Mesendoderm (in vitro differentiated cells): ENCODE data around the gene ARL15.

Experiments used
- DNase-seq: peaks from one replicate; pipeline ENCODE4 v3.0.0; 2013
- H2AK5ac ChIP-seq: 2 replicates; pipeline ENCODE4 v1.6.1; 2013; ENCODE audit warnings: low read length, inconsistent platforms
- H2BK120ac ChIP-seq: 2 replicates; pipeline ENCODE4 v1.6.1; 2013; ENCODE audit warnings: low read depth, mild to moderate bottlenecking, low read length, moderate library complexity, mixed read lengths
- H2BK15ac ChIP-seq: replicated peaks from 2 replicates; pipeline ENCODE4 v1.6.1; 2013; ENCODE audit warnings: low read depth, mild to moderate bottlenecking, moderate library complexity
- H2BK5ac ChIP-seq: 2 replicates; pipeline ENCODE4 v1.6.1; 2013; ENCODE audit warnings: low read length, inconsistent platforms
- H3K18ac ChIP-seq: 2 replicates; pipeline ENCODE4 v1.6.1; 2013; ENCODE audit warnings: mild to moderate bottlenecking, low read length, mixed read lengths
- H3K23ac ChIP-seq: one replicate; pipeline ENCODE4 v1.6.1; 2013; ENCODE audit warnings: low read length
- H3K27ac ChIP-seq: 2 replicates; pipeline ENCODE4 v1.5.1; 2013; ENCODE audit warnings: low read depth, mild to moderate bottlenecking, inconsistent platforms, low read length, moderate library complexity
- H3K27me3 ChIP-seq: 2 replicates; pipeline ENCODE4 v1.6.1; 2013; ENCODE audit warnings: low read length, control low read depth, mild to moderate bottlenecking, inconsistent platforms; ENCODE audit not compliant: insufficient read depth, poor library complexity
- H3K36me3 ChIP-seq: 2 replicates; pipeline ENCODE4 v1.6.1; 2013; ENCODE audit warnings: low read length, inconsistent platforms; ENCODE audit not compliant: control insufficient read depth, insufficient read depth
- H3K4ac ChIP-seq: one replicate; pipeline ENCODE4 v1.6.1; 2013; ENCODE audit warnings: low read depth, mild to moderate bottlenecking, low read length, moderate library complexity
- H3K4me1 ChIP-seq: 2 replicates; pipeline ENCODE4 v1.6.1; 2013; ENCODE audit warnings: low read depth, low read length, inconsistent platforms; ENCODE audit not compliant: control insufficient read depth
- H3K4me2 ChIP-seq: 2 replicates; pipeline ENCODE4 v1.6.1; 2013; ENCODE audit warnings: low read length
- H3K4me3 ChIP-seq: 2 replicates; pipeline ENCODE4 v1.5.1; 2013; ENCODE audit warnings: mild to moderate bottlenecking, low read length
- H3K56ac ChIP-seq: one replicate; pipeline ENCODE4 v1.6.1; 2013; ENCODE audit warnings: low read length
- H3K79me1 ChIP-seq: 2 replicates; pipeline ENCODE4 v1.6.1; 2013; ENCODE audit warnings: low read length, inconsistent platforms
- H3K79me2 ChIP-seq: 2 replicates; pipeline ENCODE4 v1.6.1; 2013; ENCODE audit warnings: mild to moderate bottlenecking, low read length; ENCODE audit not compliant: control insufficient read depth, insufficient read depth
- H3K9ac ChIP-seq: 2 replicates; pipeline ENCODE4 v1.6.1; 2013; ENCODE audit warnings: low read length, inconsistent platforms
- H4K5ac ChIP-seq: one replicate; pipeline ENCODE4 v1.6.1; 2013; ENCODE audit warnings: low read length
- H4K8ac ChIP-seq: one replicate; pipeline ENCODE4 v1.6.1; 2013; ENCODE audit warnings: low read depth, mild to moderate bottlenecking, control low read depth, low read length, moderate library complexity
- WGBS: extraction: QIAGEN DNeasy Blood & Tissue Kit; methylation state at CpG from one replicate; pipeline ENCODE4 v1.1.7; 2013; ENCODE audit warnings: low lambda C conversion rate, missing lambda C conversion rate; ENCODE audit not compliant: insufficient coverage; ENCODE audit errors: extremely low coverage; 5-methylcytosine and 5-hydroxymethylcytosine counted together

ARL15 gene

GRCh38 chr5:54306893-54307292 lies 3.5 kb downstream of the ARL15 start:
- H3K56ac ChIP-seq, result no peak overlapping the region
- H2BK15ac ChIP-seq, result no peak overlapping the region

DNA sequence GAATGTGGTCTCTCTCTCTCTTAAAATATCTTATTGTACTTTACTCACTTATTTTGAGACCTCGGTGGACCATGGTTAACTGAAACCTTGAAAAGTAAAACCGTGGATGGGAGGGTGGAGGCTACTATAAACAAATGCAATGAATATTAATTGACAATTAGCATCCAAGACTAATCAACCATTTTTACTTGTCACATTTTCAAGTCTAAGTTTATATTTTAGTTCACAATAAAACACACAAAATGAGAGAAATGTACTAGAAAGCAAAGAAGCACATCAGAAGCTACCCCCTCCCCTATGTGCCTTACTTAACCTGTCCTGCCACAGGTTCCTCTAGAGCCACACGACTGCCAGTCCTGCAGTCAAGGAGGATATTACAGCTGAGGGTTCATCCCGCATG lies 4.6 kb downstream of the ARL15 start:
- Histone ChIP-seq H3K56ac (no peak overlapping the region), H2BK120ac (no peak overlapping the region)
- no CpG with 5 or more reads among the region's 4 CpGs for WGBS

More at GRCh38 chr5:54306893-54307292, 3.5 kb downstream of the ARL15 start:
- no peak overlapping the region for H3K4me2 ChIP-seq
- H4K5ac ChIP-seq, result no peak overlapping the region
- H3K79me1 ChIP-seq, result peaks cover 8% of the 10 kb centered on the region
- H3K23ac ChIP-seq, result no peak overlapping the region
- no CpG with 5 or more reads among the region's 1 CpG for WGBS
- no peak overlapping the region for H3K4ac ChIP-seq
- no peak overlapping the region for H4K8ac ChIP-seq
- no peak overlapping the region for H2BK120ac ChIP-seq
- no peak overlapping the region for H3K27ac ChIP-seq
- H3K9ac ChIP-seq, result no peak overlapping the region
- no peak overlapping the region for H3K4me3 ChIP-seq
- H3K4me1 ChIP-seq, result peaks cover 2% of the 10 kb centered on the region
- H3K27me3 ChIP-seq, result no peaks in the 10 kb centered on the region
- no peak overlapping the region for H3K18ac ChIP-seq
- no peak overlapping the region for H2BK5ac ChIP-seq
- H3K36me3 ChIP-seq, result no peaks in the 10 kb centered on the region
- peaks cover 8% of the 10 kb centered on the region for H3K79me2 ChIP-seq
- no peak for DNase-seq
- no peak overlapping the region for H2AK5ac ChIP-seq

GRCh38 chr5:54304040-54304439 lies 6.3 kb downstream of the ARL15 start:
- H3K27ac ChIP-seq, result no peak overlapping the region
- H3K27me3 ChIP-seq, result no peaks in the 10 kb centered on the region
- no peak overlapping the region for H3K23ac ChIP-seq
- peaks cover 15% of the 10 kb centered on the region for H3K79me1 ChIP-seq
- peaks cover 3% of the 10 kb centered on the region for H3K79me2 ChIP-seq
- no peaks in the 10 kb centered on the region for H3K36me3 ChIP-seq
- no peak overlapping the region for H2BK15ac ChIP-seq
- no peak overlapping the region for H3K56ac ChIP-seq
- H3K9ac ChIP-seq, result no peak overlapping the region
- DNase-seq, result no peak
- H4K5ac ChIP-seq, result no peak overlapping the region
- no peak overlapping the region for H4K8ac ChIP-seq
- H3K18ac ChIP-seq, result no peak overlapping the region
- H2BK5ac ChIP-seq, result no peak overlapping the region
- H3K4me2 ChIP-seq, result no peak overlapping the region
- WGBS, result no CpG with 5 or more reads among the region's 2 CpGs
- no peak overlapping the region for H3K4ac ChIP-seq
- peaks cover under 1% of the 10 kb centered on the region for H3K4me1 ChIP-seq
- H2BK120ac ChIP-seq, result no peak overlapping the region
- no peak overlapping the region for H2AK5ac ChIP-seq
- H3K4me3 ChIP-seq, result no peak overlapping the region

More for the DNA sequence above, 4.6 kb downstream of the ARL15 start:
- H2AK5ac ChIP-seq, result no peak overlapping the region
- H3K79me2 ChIP-seq, result peaks cover 8% of the 10 kb centered on the region
- no peak overlapping the region for H3K18ac ChIP-seq
- H2BK5ac ChIP-seq, result no peak overlapping the region
- DNase-seq, result no peak
- no peak overlapping the region for H4K5ac ChIP-seq
- H3K4me3 ChIP-seq, result no peak overlapping the region
- peaks cover 13% of the 10 kb centered on the region for H3K79me1 ChIP-seq
- no peaks in the 10 kb centered on the region for H3K27me3 ChIP-seq
- H3K4me1 ChIP-seq, result peaks cover 2% of the 10 kb centered on the region
- no peak overlapping the region for H4K8ac ChIP-seq
- no peak overlapping the region for H3K4ac ChIP-seq
- no peak overlapping the region for H3K27ac ChIP-seq
- H2BK15ac ChIP-seq, result no peak overlapping the region
- H3K4me2 ChIP-seq, result no peak overlapping the region
- H3K9ac ChIP-seq, result no peak overlapping the region
- no peak overlapping the region for H3K23ac ChIP-seq
- H3K36me3 ChIP-seq, result no peaks in the 10 kb centered on the region

DNA sequence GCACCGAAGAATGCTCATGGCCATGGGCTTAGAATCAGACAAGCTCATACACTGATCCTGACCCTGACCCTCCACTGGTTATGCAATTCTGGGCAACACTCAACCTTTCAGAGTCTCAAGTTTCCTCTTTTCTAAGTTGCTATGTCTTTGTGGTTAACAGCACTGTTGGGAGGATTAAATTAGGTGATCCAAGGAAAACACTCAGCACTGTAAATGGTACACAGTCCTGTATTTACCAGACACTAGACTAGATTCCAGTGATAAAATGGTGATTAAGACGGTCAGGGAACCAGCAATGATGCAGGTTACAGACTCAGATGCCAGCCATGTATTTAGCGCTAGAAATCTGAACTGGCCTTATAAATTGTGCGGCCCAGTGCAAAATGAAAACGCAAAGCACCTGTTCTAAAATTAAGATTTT lies 8.1 kb downstream of the ARL15 start:
- Histone ChIP-seq H3K27me3 (no peaks in the 10 kb centered on the region), H2BK15ac (no peak overlapping the region), H3K36me3 (no peaks in the 10 kb centered on the region), H3K79me1 (peaks cover 16% of the 10 kb centered on the region), H2BK120ac (no peak overlapping the region), H3K18ac (no peak overlapping the region), H3K9ac (no peak overlapping the region), H3K79me2 (peaks cover 5% of the 10 kb centered on the region), H2AK5ac (no peak overlapping the region), H3K4ac (no peak overlapping the region), H4K5ac (no peak overlapping the region), H3K4me1 (no peaks in the 10 kb centered on the region), H4K8ac (no peak overlapping the region), H3K23ac (no peak overlapping the region), H2BK5ac (no peak overlapping the region), H3K56ac (no peak overlapping the region), H3K4me2 (no peak overlapping the region), H3K4me3 (no peak overlapping the region), H3K27ac (no peak overlapping the region)
- DNase-seq, result no peak
- no CpG with 5 or more reads among the region's 5 CpGs for WGBS

DNA sequence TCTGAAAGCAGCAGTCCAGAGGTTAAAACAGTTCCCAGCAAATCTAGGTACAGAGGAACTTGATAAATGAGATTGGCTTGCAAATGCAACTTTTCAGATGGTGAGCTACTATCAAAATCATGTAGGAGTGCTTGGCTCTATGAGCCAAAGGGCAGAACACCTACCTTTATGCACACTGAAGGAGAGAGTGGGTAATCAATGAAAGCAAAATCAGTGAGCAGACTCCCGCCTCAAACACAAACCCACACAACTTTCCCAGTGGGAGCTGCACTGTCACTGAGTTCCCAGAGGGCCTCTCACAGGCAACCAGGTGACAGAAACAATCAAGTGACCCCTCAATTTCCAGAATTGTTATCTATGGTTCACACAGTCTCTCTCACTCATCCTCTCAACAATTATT lies 8.5 kb downstream of the ARL15 start:
- Histone ChIP-seq H2BK15ac (no peak overlapping the region), H3K4me2 (no peak overlapping the region), H3K4me3 (no peak overlapping the region), H3K4ac (no peak overlapping the region), H3K56ac (no peak overlapping the region), H3K23ac (no peak overlapping the region), H3K27me3 (no peaks in the 10 kb centered on the region), H3K18ac (no peak overlapping the region), H2BK120ac (no peak overlapping the region), H4K5ac (no peak overlapping the region), H2BK5ac (no peak overlapping the region), H2AK5ac (no peak overlapping the region), H3K27ac (no peak overlapping the region), H3K79me2 (peaks cover 5% of the 10 kb centered on the region), H4K8ac (no peak overlapping the region), H3K4me1 (no peaks in the 10 kb centered on the region), H3K79me1 (peaks cover 16% of the 10 kb centered on the region), H3K36me3 (no peaks in the 10 kb centered on the region), H3K9ac (no peak overlapping the region)
- WGBS, result no CpG with 5 or more reads among the region's 1 CpG
- DNase-seq, result no peak

DNA sequence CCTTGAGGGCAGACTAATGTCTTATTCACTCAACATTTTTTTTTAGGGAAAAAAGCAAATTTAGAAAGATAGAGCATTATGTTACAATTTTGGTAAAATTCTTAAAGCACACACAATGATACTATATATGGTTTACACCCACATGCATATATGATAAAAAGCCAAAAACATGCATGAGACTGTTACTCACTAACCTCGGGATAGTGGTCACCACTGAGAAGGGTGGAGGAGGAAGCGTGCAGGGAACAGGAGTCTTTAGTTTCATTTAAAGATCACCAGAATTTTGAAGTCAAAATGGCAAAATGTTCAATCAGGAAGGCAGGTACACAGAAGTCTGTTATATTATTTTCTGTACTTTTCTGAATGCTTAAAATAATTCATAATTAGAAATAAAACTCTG lies 9.2 kb downstream of the ARL15 start:
- Histone ChIP-seq H3K36me3 (no peaks in the 10 kb centered on the region), H3K4ac (no peak overlapping the region), H4K8ac (no peak overlapping the region), H2BK120ac (no peak overlapping the region), H2BK15ac (no peak overlapping the region), H3K23ac (no peak overlapping the region), H3K79me1 (peaks cover 19% of the 10 kb centered on the region), H3K18ac (no peak overlapping the region), H3K4me1 (no peaks in the 10 kb centered on the region), H2AK5ac (no peak overlapping the region), H4K5ac (no peak overlapping the region), H3K9ac (no peak overlapping the region), H3K79me2 (peaks cover 5% of the 10 kb centered on the region), H3K27me3 (no peaks in the 10 kb centered on the region), H2BK5ac (no peak overlapping the region), H3K56ac (no peak overlapping the region), H3K27ac (no peak overlapping the region), H3K4me2 (no peak overlapping the region), H3K4me3 (no peak overlapping the region)
- no CpG with 5 or more reads among the region's 2 CpGs for WGBS
- DNase-seq, result no peak
